ENCODE data around the gene CHST11.

DNA sequence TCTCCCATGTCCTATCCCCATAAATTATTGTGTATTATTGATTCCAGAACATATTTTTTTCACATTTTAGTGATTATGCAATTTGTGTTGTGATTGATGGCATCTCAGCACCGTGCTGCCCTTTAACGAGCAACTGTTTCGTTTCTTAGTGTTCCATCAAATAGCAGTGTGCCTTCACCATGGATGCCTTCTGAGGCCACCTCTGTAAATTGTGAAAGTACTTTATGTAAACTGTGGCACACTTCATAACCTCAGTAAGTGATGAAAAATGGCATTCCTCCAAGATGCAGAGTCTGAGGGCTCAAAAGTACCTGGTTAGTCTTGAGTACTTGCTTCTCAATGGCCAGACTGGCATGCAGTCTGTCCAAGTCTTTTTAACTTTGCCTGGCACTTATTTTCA lies 8.2 kb downstream of the CHST11 start:
- TF ChIP-seq, protein P1, sequence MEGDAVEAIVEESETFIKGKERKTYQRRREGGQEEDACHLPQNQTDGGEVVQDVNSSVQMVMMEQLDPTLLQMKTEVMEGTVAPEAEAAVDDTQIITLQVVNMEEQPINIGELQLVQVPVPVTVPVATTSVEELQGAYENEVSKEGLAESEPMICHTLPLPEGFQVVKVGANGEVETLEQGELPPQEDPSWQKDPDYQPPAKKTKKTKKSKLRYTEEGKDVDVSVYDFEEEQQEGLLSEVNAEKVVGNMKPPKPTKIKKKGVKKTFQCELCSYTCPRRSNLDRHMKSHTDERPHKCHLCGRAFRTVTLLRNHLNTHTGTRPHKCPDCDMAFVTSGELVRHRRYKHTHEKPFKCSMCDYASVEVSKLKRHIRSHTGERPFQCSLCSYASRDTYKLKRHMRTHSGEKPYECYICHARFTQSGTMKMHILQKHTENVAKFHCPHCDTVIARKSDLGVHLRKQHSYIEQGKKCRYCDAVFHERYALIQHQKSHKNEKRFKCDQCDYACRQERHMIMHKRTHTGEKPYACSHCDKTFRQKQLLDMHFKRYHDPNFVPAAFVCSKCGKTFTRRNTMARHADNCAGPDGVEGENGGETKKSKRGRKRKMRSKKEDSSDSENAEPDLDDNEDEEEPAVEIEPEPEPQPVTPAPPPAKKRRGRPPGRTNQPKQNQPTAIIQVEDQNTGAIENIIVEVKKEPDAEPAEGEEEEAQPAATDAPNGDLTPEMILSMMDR (IDR thresholded peaks at IDR 0.05) = no peak
- no peak for TF ChIP-seq ZFX (IDR thresholded peaks at IDR 0.05; ENCODE audit: borderline replicate concordance)

All from 22Rv1 (cell line).